Glutamatergic neuron (in vitro differentiated cells): ENCODE measurements around the gene OGFR. TPM values are rescaled to one million over a fixed set of nuclear protein-coding genes. Genes with fewer than 3 reads are reported as not detected.
"Not testable (repeated sequence)": the region's sequence is repeated elsewhere in the genome, so short reads cannot be mapped to it uniquely, and the experiment has no call there.

Experiments used
- DNase-seq: peaks from one replicate; pipeline ENCODE4 v3.0.0; 2022
- H3K27ac Mint-ChIP-seq: one replicate; pipeline ENCODE4 v1.8.0; 2020; ENCODE audit warnings: mild to moderate bottlenecking, mixed read lengths, inconsistent platforms; ENCODE audit not compliant: unreplicated experiment
- H3K27me3 Mint-ChIP-seq: one replicate; pipeline ENCODE4 v1.8.0; 2020; ENCODE audit warnings: mild to moderate bottlenecking, moderate library complexity, mixed read lengths, inconsistent platforms; ENCODE audit not compliant: unreplicated experiment
- H3K36me3 Mint-ChIP-seq: one replicate; pipeline ENCODE4 v1.8.0; 2020; ENCODE audit warnings: mild to moderate bottlenecking, mixed read lengths, inconsistent platforms; ENCODE audit not compliant: unreplicated experiment
- H3K4me1 Mint-ChIP-seq: one replicate; pipeline ENCODE4 v1.8.0; 2020; ENCODE audit warnings: mild to moderate bottlenecking, low read depth, mixed read lengths, inconsistent platforms; ENCODE audit not compliant: unreplicated experiment
- H3K4me3 Mint-ChIP-seq: one replicate; pipeline ENCODE4 v1.8.0; 2020; ENCODE audit warnings: mild to moderate bottlenecking, mixed read lengths, inconsistent platforms; ENCODE audit not compliant: unreplicated experiment
- H3K9me3 Mint-ChIP-seq: one replicate; pipeline ENCODE4 v1.8.0; 2020; ENCODE audit warnings: mild to moderate bottlenecking, moderate library complexity, mixed read lengths, inconsistent platforms; ENCODE audit not compliant: unreplicated experiment
- total RNA-seq: library from RNA; stranded (reverse); fragmentation: NEBNext Ultra II Directional; extraction: Animal tissue kit (Norgen Biotek cat#: 25700); gene quantifications from one replicate; pipeline ENCODE4 v1.2.1, GENCODE V29; 2021; ENCODE audit not compliant: unreplicated experiment
- TF ChIP-seq, protein P1 (sequence below): fragments of 200-600 bp; sonication (generic); IDR thresholded peaks from one replicate; pipeline ENCODE4 v1.5.0; 2021; ENCODE audit not compliant: partially characterized antibody, unreplicated experiment

The OGFR gene
- total RNA-seq, 1 donor from 2014 or later, result 70.5 TPM

- no peak for DNase-seq
- no peaks in the 10 kb centered on the region for H3K36me3 Mint-ChIP-seq
- peak overlapping the region; percentile 25 for H3K4me3 Mint-ChIP-seq
- peak overlapping the region; percentile 52 for H3K27ac Mint-ChIP-seq
- peaks cover 42% of the 10 kb centered on the region for H3K4me1 Mint-ChIP-seq
- H3K27me3 Mint-ChIP-seq, result peaks cover 15% of the 10 kb centered on the region
- TF ChIP-seq, protein P1, sequence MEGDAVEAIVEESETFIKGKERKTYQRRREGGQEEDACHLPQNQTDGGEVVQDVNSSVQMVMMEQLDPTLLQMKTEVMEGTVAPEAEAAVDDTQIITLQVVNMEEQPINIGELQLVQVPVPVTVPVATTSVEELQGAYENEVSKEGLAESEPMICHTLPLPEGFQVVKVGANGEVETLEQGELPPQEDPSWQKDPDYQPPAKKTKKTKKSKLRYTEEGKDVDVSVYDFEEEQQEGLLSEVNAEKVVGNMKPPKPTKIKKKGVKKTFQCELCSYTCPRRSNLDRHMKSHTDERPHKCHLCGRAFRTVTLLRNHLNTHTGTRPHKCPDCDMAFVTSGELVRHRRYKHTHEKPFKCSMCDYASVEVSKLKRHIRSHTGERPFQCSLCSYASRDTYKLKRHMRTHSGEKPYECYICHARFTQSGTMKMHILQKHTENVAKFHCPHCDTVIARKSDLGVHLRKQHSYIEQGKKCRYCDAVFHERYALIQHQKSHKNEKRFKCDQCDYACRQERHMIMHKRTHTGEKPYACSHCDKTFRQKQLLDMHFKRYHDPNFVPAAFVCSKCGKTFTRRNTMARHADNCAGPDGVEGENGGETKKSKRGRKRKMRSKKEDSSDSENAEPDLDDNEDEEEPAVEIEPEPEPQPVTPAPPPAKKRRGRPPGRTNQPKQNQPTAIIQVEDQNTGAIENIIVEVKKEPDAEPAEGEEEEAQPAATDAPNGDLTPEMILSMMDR, result no peak
- H3K9me3 Mint-ChIP-seq, result peaks cover 16% of the 10 kb centered on the region
These were observed 39.5 kb downstream of the OGFR start for GRCh38 chr20:62844182-62844581.

DNA sequence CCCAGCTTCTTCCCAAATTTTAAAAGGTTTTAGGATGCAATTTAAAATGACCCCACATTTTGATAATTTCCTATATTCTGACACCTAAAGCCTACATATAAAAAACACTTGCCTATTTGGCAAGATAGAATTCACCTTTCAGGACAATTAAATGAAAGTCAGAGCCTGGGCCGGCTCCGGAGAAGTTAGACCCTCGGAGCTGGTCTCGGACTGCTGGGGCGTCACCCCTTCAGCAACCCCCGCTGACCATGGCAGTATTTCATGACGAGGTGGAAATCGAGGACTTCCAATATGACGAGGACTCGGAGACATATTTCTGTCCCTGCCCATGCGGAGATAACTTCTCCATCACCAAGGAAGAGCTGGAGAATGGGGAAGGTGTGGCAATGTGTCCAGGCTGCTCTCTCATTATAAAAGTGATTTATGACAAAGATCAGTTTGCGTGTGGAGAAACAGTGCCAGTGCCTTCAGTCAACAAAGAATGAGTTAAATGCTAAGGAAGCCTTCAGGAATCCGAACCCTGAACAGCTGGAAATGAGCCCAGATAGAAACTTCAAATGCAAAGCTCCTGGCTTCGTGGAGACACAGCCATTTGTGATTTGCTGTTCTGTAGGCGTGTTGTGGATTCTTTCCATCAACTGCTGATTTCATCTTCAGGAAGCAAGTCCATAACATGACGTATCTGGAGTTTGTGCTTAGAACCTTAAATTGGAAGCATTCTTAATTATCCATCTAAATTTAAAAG lies 41.0 kb downstream of the OGFR start:
- Mint-ChIP-seq H3K4me1 (peaks cover 40% of the 10 kb centered on the region), H3K4me3 (peak overlapping the region; percentile 83), H3K9me3 (peaks cover 16% of the 10 kb centered on the region), H3K27ac (peak overlapping the region; percentile 98), H3K36me3 (no peaks in the 10 kb centered on the region), H3K27me3 (peaks cover 15% of the 10 kb centered on the region)
- DNase-seq, result no peak
- TF ChIP-seq, protein P1, result no peak

DNA sequence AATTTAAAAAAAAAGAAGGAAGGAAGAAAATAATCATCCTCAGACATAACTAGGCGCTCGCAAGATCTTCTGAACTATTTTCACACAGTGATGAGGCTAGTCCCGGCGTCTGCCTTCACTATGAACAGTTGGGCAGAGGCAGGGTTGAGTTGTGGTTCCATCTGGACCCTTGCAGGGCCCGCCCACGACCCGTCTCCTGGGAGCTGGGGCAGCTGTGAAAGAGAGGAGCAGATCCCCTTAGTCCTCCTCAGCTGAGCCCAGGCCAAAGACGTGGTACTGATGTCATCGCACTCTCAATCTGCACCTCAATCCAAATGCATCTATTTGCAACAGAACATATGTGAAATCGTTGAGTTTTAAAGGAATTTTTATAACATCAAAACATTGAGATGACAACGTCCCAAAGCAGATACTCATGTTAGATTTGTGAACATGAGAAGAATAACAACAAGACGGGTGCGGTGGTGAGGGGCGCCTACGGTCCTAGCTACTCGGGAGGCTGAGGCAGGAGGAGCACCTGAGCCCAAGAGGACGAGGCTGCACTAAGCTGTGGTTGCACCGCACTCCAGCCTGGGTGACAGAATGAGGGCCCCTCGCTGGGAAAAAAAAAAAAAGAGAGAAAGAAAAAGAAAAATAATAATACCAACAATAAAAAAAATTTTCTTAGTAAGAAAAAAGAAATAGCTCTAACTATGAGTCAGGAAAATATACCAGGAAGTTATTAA lies 41.7 kb downstream of the OGFR start:
- Mint-ChIP-seq H3K9me3 (peaks cover 16% of the 10 kb centered on the region), H3K36me3 (no peaks in the 10 kb centered on the region)

GRCh38 chr20:62848917-62849316 lies 44.3 kb downstream of the OGFR start:
- H3K27ac Mint-ChIP-seq, result peak overlapping the region; percentile 8
- H3K9me3 Mint-ChIP-seq, result peaks cover 16% of the 10 kb centered on the region
- H3K4me1 Mint-ChIP-seq, result peaks cover 25% of the 10 kb centered on the region
- H3K27me3 Mint-ChIP-seq, result peaks cover 11% of the 10 kb centered on the region
- H3K36me3 Mint-ChIP-seq, H3K4me3 Mint-ChIP-seq, DNase-seq: not testable (repeated sequence)

More for the DNA sequence above, 41.7 kb downstream of the OGFR start:
- H3K27ac Mint-ChIP-seq, result peak overlapping the region; percentile 98
- DNase-seq, result peak; percentile 95
- H3K4me3 Mint-ChIP-seq, result peak overlapping the region; percentile 83
- TF ChIP-seq, protein P1, result no peak
- H3K4me1 Mint-ChIP-seq, result peaks cover 35% of the 10 kb centered on the region
- H3K27me3 Mint-ChIP-seq, result peaks cover 13% of the 10 kb centered on the region

DNA sequence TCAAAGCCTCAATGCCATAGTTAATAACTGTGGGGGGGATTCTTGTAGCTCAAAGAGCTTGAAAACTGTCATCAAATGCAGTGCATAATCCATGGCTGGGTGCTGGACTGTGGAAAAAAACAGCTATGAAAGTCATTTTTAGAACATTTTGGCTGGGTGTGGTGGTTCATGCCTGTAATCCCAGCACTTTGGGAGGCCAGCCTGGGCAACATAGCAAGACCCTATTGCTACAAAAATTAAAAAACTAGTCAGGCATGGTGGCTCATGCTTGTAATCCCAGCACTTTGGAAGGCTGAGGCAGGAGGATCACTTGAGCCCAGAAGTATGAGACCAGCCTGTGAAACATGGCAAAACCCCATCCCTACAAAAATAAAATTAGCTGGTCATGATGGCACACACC lies 44.8 kb downstream of the OGFR start:
- TF ChIP-seq, protein P1, result no peak
- DNase-seq, result no peak
- Mint-ChIP-seq H3K27ac (no peak overlapping the region), H3K4me3 (no peak overlapping the region), H3K27me3 (peaks cover 9% of the 10 kb centered on the region), H3K4me1 (peaks cover 22% of the 10 kb centered on the region), H3K9me3 (peaks cover 14% of the 10 kb centered on the region), H3K36me3 (no peaks in the 10 kb centered on the region)
